NCI-H2227 treated with DMSO at 0.1 percent for 48 hours (cell line): ENCODE data around the gene ZNF560.

Source experiments
- DNase-seq: peaks from one replicate; lab custom pipeline; 2025; lab: John Stamatoyannopoulos, UW

ZNF560 gene

DNA sequence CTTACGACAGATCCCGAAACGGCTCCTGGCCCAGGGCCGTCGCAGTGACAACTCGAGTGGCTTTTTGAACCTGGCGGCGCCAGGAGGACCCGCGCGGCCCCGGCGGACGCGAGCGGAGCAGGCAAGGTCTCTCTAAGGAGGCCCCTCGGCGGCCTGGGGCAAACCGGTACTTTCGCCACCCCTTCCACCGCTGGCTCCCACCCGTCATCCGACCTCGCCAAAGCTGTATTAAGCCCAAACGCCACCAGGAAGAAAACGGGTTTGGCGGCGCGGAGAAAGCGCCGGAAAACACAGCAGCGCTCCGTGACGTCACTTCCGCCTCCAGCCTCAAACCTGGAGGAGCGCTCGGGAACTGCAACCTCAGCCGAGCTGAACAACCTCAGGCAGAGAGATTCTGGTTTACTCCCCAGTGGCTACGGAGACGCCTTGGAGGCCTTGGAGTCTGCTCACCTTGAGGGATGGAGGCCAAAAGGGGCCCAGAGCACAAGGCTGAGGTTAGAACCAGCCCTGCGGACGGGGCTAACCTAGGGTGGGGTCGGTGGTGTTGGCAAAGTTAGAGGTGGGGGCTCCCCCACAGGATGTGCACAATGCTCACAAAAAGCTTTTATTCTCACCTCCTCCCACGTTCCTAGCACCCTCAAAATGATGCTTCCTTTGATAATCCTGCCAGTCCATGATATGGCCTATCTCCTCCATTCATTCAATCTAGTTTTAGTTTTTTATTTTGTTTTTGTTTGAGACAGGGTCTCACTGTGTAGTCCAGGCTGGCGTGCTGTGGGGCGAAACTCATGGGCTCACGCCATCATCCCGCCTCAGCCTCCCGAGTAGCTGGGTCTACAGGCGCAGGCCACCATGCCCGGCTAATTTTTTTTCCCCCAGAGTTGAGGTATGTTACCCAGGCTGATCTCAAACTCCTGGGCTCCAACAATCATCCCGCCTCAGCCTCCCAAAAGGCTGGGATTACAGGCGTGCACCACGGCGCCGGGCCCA is 62.8 kb downstream of the ZNF560 start, which contains the start of gene ZNF266:
TSS of gene ZNF266 (minus strand) at position 295 of the 990 bp plus-strand sequence. CDS start 15,484 bp downstream, outside the sequence.
- DNase-seq = peak; percentile 82

DNA sequence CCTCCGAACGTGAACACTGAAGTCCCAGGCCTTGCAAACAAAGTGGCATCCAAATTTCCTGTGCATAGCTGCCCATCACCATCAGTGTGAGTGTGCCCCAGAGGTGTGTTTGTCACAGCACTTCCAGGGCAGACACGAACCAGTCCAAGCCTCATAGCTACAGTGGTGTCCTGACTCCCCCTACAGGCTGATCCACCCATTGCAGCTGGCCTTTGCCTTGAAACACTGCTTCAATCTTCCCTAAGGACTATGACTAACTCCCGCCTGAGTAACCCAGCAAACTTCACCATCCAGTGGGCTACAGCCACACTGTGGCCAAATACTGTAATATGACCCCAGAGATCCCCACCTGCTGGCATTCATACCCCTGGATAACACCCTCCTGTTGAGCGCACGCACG is 66.9 kb downstream of the ZNF560 start:
- DNase-seq = no peak

DNA sequence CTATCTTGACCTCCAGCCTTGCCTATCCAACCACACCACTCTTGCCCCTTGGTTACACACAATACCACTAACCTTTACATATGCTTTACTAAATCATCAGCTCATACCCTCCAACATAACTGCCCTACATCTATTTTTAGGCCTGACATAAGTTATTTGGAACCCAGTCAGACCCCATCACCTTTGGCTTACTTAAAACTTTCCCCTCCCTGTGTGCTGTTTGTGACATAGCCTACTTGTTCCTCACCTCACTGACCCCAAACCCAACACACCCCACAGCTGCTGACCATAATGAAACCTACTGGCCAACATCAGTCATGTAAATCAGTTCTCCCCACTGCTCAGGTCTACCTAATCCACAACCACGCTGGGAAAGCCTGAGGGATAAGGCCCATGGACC is 68.0 kb downstream of the ZNF560 start:
- DNase-seq = no peak

DNA sequence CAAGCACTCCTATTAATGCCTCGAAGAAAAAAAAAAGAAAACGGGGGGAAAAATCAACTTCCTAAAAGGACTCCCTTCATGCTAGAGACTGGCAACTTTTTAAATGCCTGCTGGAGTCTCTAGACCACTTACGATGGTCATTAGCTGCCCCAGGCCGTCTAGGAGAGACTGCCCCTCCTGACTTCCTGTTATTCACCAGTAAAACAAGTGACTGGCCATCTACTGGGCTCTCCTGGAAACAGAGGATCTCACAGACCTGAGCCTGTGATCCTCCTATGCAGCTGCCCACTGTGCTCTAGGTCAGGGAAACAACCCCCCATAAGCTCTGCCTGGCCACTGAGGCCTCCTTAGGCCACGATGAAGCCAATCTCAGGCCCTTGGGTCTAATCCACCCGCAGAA is 70.5 kb downstream of the ZNF560 start:
- DNase-seq = no peak
